Endodermal cell (in vitro differentiated cells): ENCODE data around the gene LILRA2. TPM values are rescaled to one million over a fixed set of nuclear protein-coding genes. Genes with fewer than 3 reads are reported as not detected.
"Not testable (repeated sequence)": the region's sequence is repeated elsewhere in the genome, so short reads cannot be mapped to it uniquely, and the experiment has no call there.

ENCODE experiments used
- DNase-seq: peaks from one replicate; pipeline ENCODE4 v3.0.0-alpha.2; 2017
- H3K27ac ChIP-seq: 2 replicates; pipeline ENCODE4 v1.5.1; 2013; ENCODE audit warnings: mild to moderate bottlenecking, low read depth, low read length, moderate library complexity
- H3K27me3 ChIP-seq: 2 replicates; pipeline ENCODE4 v1.6.1; 2013; ENCODE audit warnings: mild to moderate bottlenecking, low read length, moderate library complexity; ENCODE audit not compliant: insufficient read depth, control insufficient read depth, poor library complexity, severe bottlenecking
- H3K36me3 ChIP-seq: 2 replicates; pipeline ENCODE4 v1.7.0; 2013; ENCODE audit warnings: mild to moderate bottlenecking, low read length, moderate library complexity; ENCODE audit not compliant: control insufficient read depth, insufficient read depth
- H3K4me1 ChIP-seq: one replicate; pipeline ENCODE4 v1.7.0; 2013; ENCODE audit warnings: low read length; ENCODE audit not compliant: control insufficient read depth, insufficient read depth
- H3K4me3 ChIP-seq: 2 replicates; pipeline ENCODE4 v1.5.1; 2013; ENCODE audit warnings: mild to moderate bottlenecking, low read length, moderate library complexity
- H3K9ac ChIP-seq: 2 replicates; pipeline ENCODE4 v1.6.1; 2013; ENCODE audit warnings: mild to moderate bottlenecking, low read length, moderate library complexity; ENCODE audit not compliant: poor library complexity, severe bottlenecking; ENCODE audit errors: extremely low read depth
- H3K9me3 ChIP-seq: 2 replicates; pipeline ENCODE4 v1.6.1; 2013; ENCODE audit warnings: mild to moderate bottlenecking, low read length, moderate library complexity; ENCODE audit not compliant: control insufficient read depth
- H3K27ac Mint-ChIP-seq: 2 replicates; pipeline ENCODE4 v1.8.0; 2020; ENCODE audit warnings: mixed read lengths
- H3K27me3 Mint-ChIP-seq: 2 replicates; pipeline ENCODE4 v1.8.0; 2021; ENCODE audit warnings: mild to moderate bottlenecking, mixed read lengths; ENCODE audit not compliant: insufficient read depth
- H3K36me3 Mint-ChIP-seq: 2 replicates; pipeline ENCODE4 v1.8.0; 2020; ENCODE audit warnings: low read depth, mixed read lengths
- H3K4me1 Mint-ChIP-seq: 2 replicates; pipeline ENCODE4 v1.8.0; 2020; ENCODE audit warnings: mixed read lengths
- H3K4me3 Mint-ChIP-seq: 2 replicates; pipeline ENCODE4 v1.8.0; 2020; ENCODE audit warnings: mild to moderate bottlenecking, moderate library complexity, mixed read lengths
- H3K9me3 Mint-ChIP-seq: 2 replicates; pipeline ENCODE4 v1.8.0; 2020; ENCODE audit warnings: mild to moderate bottlenecking, mixed read lengths
- WGBS, 2 experiments: methylation state at CpG; one replicate each; pipeline versions ENCODE4 v1.1.5 to v1.1.7; 2013; ENCODE audit warnings: missing lambda C conversion rate in 2 of 2, mixed read lengths in 1 of 2; ENCODE audit not compliant: insufficient coverage in 1 of 2, insufficient read length in 1 of 2; 5-methylcytosine and 5-hydroxymethylcytosine counted together
- total RNA-seq, 2 donors: library from RNA; stranded (reverse); fragmentation: NEBNext Ultra II Directional in 1 of 2; extraction: Animal tissue kit (Norgen Biotek cat#: 25700) in 1 of 2; gene quantifications; 2 replicates in 1 of 2; 3 replicates in 1 of 2; pipeline ENCODE4 v1.2.1, GENCODE V29; 2021
- TF ChIP-seq, protein P1 (sequence below): fragments of 200-600 bp; sonication (generic); conservative IDR thresholded peaks from 2 replicates; pipeline ENCODE4 v1.5.0; 2021; ENCODE audit warnings: antibody characterized with exemption, mild to moderate bottlenecking

The LILRA2 gene
- total RNA-seq, 2 donors from 2014 or later, result not detected

DNA sequence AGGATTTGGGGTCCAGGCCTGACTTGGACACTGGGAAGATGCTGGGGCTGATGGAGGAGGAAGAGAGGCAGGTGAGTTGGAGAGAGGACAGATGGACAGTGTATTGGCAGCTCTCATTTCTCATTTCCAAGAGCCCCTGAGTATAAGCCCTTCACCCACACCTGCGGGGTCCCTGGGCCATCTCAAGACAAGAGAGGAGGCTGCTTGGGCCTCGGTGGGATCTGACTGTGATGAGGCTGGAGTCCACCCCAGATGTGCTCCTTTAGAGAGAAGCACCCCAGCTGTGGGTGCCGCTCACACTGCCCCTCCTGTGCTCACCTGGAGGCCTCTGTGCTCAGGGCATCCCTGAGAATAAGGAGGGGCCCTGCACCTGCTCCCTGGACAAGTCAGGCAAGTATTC, 3.7 kb downstream of the LILRA2 start:
- H3K27ac Mint-ChIP-seq, result no peak overlapping the region
- Histone ChIP-seq H3K9me3 (peaks cover 4% of the 10 kb centered on the region), H3K4me3 (no peak overlapping the region), H3K9ac (no peak overlapping the region), H3K36me3 (no peaks in the 10 kb centered on the region), H3K4me1 (no peaks in the 10 kb centered on the region), H3K27me3 (no peaks in the 10 kb centered on the region), H3K27ac (no peak overlapping the region)
- no peak overlapping the region for H3K4me3 Mint-ChIP-seq
- 62 to 100% methylated on average over 1 to 3 of the region's 3 CpGs for WGBS, 2 experiments
- no peak for DNase-seq
- H3K27me3 Mint-ChIP-seq, result no peaks in the 10 kb centered on the region
- TF ChIP-seq, protein P1, sequence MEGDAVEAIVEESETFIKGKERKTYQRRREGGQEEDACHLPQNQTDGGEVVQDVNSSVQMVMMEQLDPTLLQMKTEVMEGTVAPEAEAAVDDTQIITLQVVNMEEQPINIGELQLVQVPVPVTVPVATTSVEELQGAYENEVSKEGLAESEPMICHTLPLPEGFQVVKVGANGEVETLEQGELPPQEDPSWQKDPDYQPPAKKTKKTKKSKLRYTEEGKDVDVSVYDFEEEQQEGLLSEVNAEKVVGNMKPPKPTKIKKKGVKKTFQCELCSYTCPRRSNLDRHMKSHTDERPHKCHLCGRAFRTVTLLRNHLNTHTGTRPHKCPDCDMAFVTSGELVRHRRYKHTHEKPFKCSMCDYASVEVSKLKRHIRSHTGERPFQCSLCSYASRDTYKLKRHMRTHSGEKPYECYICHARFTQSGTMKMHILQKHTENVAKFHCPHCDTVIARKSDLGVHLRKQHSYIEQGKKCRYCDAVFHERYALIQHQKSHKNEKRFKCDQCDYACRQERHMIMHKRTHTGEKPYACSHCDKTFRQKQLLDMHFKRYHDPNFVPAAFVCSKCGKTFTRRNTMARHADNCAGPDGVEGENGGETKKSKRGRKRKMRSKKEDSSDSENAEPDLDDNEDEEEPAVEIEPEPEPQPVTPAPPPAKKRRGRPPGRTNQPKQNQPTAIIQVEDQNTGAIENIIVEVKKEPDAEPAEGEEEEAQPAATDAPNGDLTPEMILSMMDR, result no peak
- peaks cover 81% of the 10 kb centered on the region for H3K9me3 Mint-ChIP-seq
- H3K36me3 Mint-ChIP-seq, result no peaks in the 10 kb centered on the region
- no peaks in the 10 kb centered on the region for H3K4me1 Mint-ChIP-seq

DNA sequence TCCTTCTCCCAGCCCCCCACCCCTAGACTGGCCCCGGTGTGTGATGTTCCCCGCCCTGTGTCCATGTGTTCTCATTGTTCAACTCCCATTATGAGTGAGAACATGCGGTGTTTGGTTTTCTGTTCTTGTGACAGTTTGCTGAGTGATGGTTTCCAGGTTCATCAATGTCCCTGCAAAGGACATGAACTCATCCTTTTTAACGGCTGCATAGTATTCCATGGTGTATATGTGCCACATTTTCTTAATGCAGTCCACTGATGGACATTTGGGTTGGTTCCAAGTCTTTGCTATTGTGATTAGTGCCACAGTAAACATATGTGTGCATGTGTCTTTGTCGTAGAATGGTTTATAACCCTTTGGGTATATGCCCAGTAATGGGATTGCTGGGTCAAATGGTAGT, 4.7 kb downstream of the LILRA2 start:
- not testable (repeated sequence) for H3K27me3 ChIP-seq, H3K36me3 ChIP-seq, H3K4me3 Mint-ChIP-seq, H3K27ac Mint-ChIP-seq, H3K36me3 Mint-ChIP-seq, H3K4me1 ChIP-seq, DNase-seq, H3K27ac ChIP-seq, H3K27me3 Mint-ChIP-seq, H3K9ac ChIP-seq, H3K4me1 Mint-ChIP-seq, H3K4me3 ChIP-seq, H3K9me3 ChIP-seq
- WGBS, 2 experiments, result 69 to 86% methylated on average over 3 to 5 of the region's 5 CpGs
- peaks cover 81% of the 10 kb centered on the region for H3K9me3 Mint-ChIP-seq

- TF ChIP-seq, protein P1, result no peak
- H3K4me3 ChIP-seq, result no peak overlapping the region
- no peak overlapping the region for H3K9ac ChIP-seq
- H3K27ac ChIP-seq, result no peak overlapping the region
- H3K36me3 ChIP-seq, result no peaks in the 10 kb centered on the region
- H3K4me1 ChIP-seq, result no peaks in the 10 kb centered on the region
- 67 to 90% methylated on average over 2 to 5 of the region's 5 CpGs for WGBS, 2 experiments
- H3K9me3 Mint-ChIP-seq, result peaks cover 99% of the 10 kb centered on the region
- no peak for DNase-seq
- H3K36me3 Mint-ChIP-seq, result no peaks in the 10 kb centered on the region
- peaks cover 1% of the 10 kb centered on the region for H3K27me3 Mint-ChIP-seq
- peaks cover 55% of the 10 kb centered on the region for H3K9me3 ChIP-seq
- H3K27ac Mint-ChIP-seq, result no peak overlapping the region
- H3K4me3 Mint-ChIP-seq, result no peak overlapping the region
- no peaks in the 10 kb centered on the region for H3K4me1 Mint-ChIP-seq
- no peaks in the 10 kb centered on the region for H3K27me3 ChIP-seq
These were observed 12.8 kb downstream of the LILRA2 start for GRCh38 chr19:54586397-54586796.

DNA sequence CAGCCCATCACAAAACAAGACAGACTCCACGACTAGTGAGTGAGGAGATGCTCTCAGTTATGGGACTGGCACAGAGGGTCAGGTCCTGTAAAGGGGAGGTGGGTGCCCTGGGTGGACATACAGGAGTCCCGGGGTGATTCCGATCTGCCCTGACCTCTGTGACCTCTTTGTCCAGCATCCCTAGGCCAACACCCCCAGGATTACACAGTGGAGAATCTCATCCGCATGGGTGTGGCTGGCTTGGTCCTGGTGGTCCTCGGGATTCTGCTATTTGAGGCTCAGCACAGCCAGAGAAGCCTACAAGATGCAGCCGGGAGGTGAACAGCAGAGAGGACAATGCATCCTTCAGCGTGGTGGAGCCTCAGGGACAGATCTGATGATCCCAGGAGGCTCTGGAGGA, 13.4 kb downstream of the LILRA2 start:
- H3K27me3 Mint-ChIP-seq, result peaks cover 1% of the 10 kb centered on the region
- no peaks in the 10 kb centered on the region for H3K4me1 ChIP-seq
- TF ChIP-seq, protein P1, result no peak
- H3K9me3 ChIP-seq, result peaks cover 59% of the 10 kb centered on the region
- no peaks in the 10 kb centered on the region for H3K4me1 Mint-ChIP-seq
- 59 to 67% methylated on average over 3 to 7 of the region's 7 CpGs for WGBS, 2 experiments
- no peak for DNase-seq
- no peak overlapping the region for H3K4me3 ChIP-seq
- no peak overlapping the region for H3K27ac Mint-ChIP-seq
- H3K27me3 ChIP-seq, result no peaks in the 10 kb centered on the region
- H3K9ac ChIP-seq, result no peak overlapping the region
- H3K4me3 Mint-ChIP-seq, result no peak overlapping the region
- H3K36me3 Mint-ChIP-seq, result no peaks in the 10 kb centered on the region
- H3K36me3 ChIP-seq, result no peaks in the 10 kb centered on the region
- H3K27ac ChIP-seq, result no peak overlapping the region
- peaks cover 99% of the 10 kb centered on the region for H3K9me3 Mint-ChIP-seq

- H3K4me3 ChIP-seq, H3K4me1 Mint-ChIP-seq, DNase-seq, H3K27ac Mint-ChIP-seq, H3K9ac ChIP-seq, H3K27me3 ChIP-seq, H3K36me3 Mint-ChIP-seq, H3K27ac ChIP-seq, H3K36me3 ChIP-seq, H3K27me3 Mint-ChIP-seq, H3K4me1 ChIP-seq, H3K4me3 Mint-ChIP-seq: not testable (repeated sequence)
- 48 to 57% methylated on average over 3 to 6 of the region's 6 CpGs for WGBS, 2 experiments
- H3K9me3 Mint-ChIP-seq, result peaks cover 95% of the 10 kb centered on the region
- H3K9me3 ChIP-seq, result peaks cover 41% of the 10 kb centered on the region
These were observed 19.9 kb downstream of the LILRA2 start, which contains the start of gene LILRA1 for GRCh38 chr19:54593445-54593844. Gene LILRA1 (plus strand): TSS chr19:54593632. CDS start chr19:54594245, 613 bp downstream.
